Liver (tissue), 9 donors: ENCODE data around the gene TENT4A. TPM values are rescaled to one million over a fixed set of nuclear protein-coding genes. Genes with fewer than 3 reads are reported as not detected.

Experiments used
- DNase-seq: peaks from one replicate; pipeline ENCODE4 v3.0.0-alpha.2; 2017; ENCODE audit warnings: low spot score
- H3K27ac ChIP-seq, 2 donors: one replicate each; pipeline ENCODE4 v1.7.0; 2013; ENCODE audit warnings: inconsistent platforms in 2 of 2, low read length in 2 of 2, control low read depth in 1 of 2, low read depth in 1 of 2, mild to moderate bottlenecking in 1 of 2
- H3K27me3 ChIP-seq, 4 donors: one replicate each; pipeline versions ENCODE4 v1.6.1 to v1.7.0; 2013; ENCODE audit warnings: low read length in 3 of 4, inconsistent platforms in 1 of 4, mild to moderate bottlenecking in 1 of 4, moderate library complexity in 1 of 4; ENCODE audit not compliant: control insufficient read depth in 4 of 4, insufficient read depth in 4 of 4
- H3K36me3 ChIP-seq, 4 donors: one replicate each; pipeline versions ENCODE4 v1.6.1 to v1.7.0; 2013; ENCODE audit warnings: low read length in 3 of 4, mild to moderate bottlenecking in 3 of 4, low read depth in 1 of 4, moderate library complexity in 1 of 4; ENCODE audit not compliant: control insufficient read depth in 4 of 4, insufficient read depth in 3 of 4
- H3K4me1 ChIP-seq, 4 donors: one replicate each; pipeline versions ENCODE4 v1.6.1 to v1.7.0; 2013; ENCODE audit warnings: low read length in 3 of 4, mild to moderate bottlenecking in 3 of 4, moderate library complexity in 1 of 4; ENCODE audit not compliant: control insufficient read depth in 4 of 4, insufficient read depth in 4 of 4
- H3K4me3 ChIP-seq, 3 donors: one replicate each; pipeline versions ENCODE4 v1.6.1 to v1.7.0; 2013; ENCODE audit warnings: low read length in 3 of 3, control low read depth in 1 of 3, low read depth in 1 of 3, mild to moderate bottlenecking in 1 of 3
- H3K9ac ChIP-seq, 2 donors: one replicate each; pipeline ENCODE4 v1.7.0; 2013; ENCODE audit warnings: low read length in 2 of 2, mild to moderate bottlenecking in 2 of 2, moderate library complexity in 2 of 2, control low read depth in 1 of 2, low read depth in 1 of 2
- H3K9me3 ChIP-seq, 4 donors: one replicate each; pipeline versions ENCODE4 v1.6.1 to v1.7.0; 2013; ENCODE audit warnings: low read length in 3 of 4; ENCODE audit not compliant: control insufficient read depth in 4 of 4
- EGR1 ChIP-seq, 2 donors: IDR thresholded peaks; 2 replicates each; pipeline ENCODE4 v1.6.1; 2016 to 2018; ENCODE audit warnings: antibody characterized with exemption in 2 of 2, low read depth in 2 of 2
- FOXA1 ChIP-seq: IDR thresholded peaks from 2 replicates; pipeline ENCODE4 v1.6.1; 2016; ENCODE audit warnings: antibody characterized with exemption
- FOXA2 ChIP-seq: IDR thresholded peaks from 2 replicates; pipeline ENCODE4 v1.6.1; 2016; ENCODE audit warnings: antibody characterized with exemption
- GABPA ChIP-seq, 2 donors: IDR thresholded peaks in 1 of 2; conservative IDR thresholded peaks in 1 of 2; 2 replicates each; pipeline ENCODE4 v1.6.1; 2016; ENCODE audit warnings: antibody characterized with exemption in 2 of 2, mild to moderate bottlenecking in 1 of 2, moderate library complexity in 1 of 2
- HNF4A ChIP-seq, 2 donors: conservative IDR thresholded peaks; 2 replicates each; pipeline ENCODE4 v1.6.1; 2016; ENCODE audit warnings: antibody characterized with exemption in 2 of 2, mild to moderate bottlenecking in 2 of 2
- HNF4G ChIP-seq: IDR thresholded peaks from 2 replicates; pipeline ENCODE4 v1.6.1; 2016; ENCODE audit warnings: antibody characterized with exemption
- JUND ChIP-seq, 2 donors: IDR thresholded peaks; 2 replicates each; pipeline ENCODE4 v1.6.1; 2016; ENCODE audit warnings: antibody characterized with exemption in 2 of 2
- NR2F2 ChIP-seq: IDR thresholded peaks from 2 replicates; pipeline ENCODE4 v1.6.1; 2016; ENCODE audit warnings: antibody characterized with exemption
- RAD21 ChIP-seq, 2 donors: IDR thresholded peaks; 2 replicates each; pipeline ENCODE4 v1.6.1; 2016; ENCODE audit warnings: antibody characterized with exemption in 2 of 2, mild to moderate bottlenecking in 2 of 2
- RXRA ChIP-seq, 2 donors: IDR thresholded peaks; 2 replicates each; pipeline ENCODE4 v1.6.1; 2017 to 2018; ENCODE audit warnings: antibody characterized with exemption in 2 of 2, mild to moderate bottlenecking in 1 of 2
- SP1 ChIP-seq: IDR thresholded peaks from 2 replicates; pipeline ENCODE4 v1.6.1; 2018; ENCODE audit warnings: antibody characterized with exemption, mild to moderate bottlenecking
- TAF1 ChIP-seq: conservative IDR thresholded peaks from 2 replicates; pipeline ENCODE4 v1.6.1; 2016; ENCODE audit warnings: antibody characterized with exemption, mild to moderate bottlenecking
- YY1 ChIP-seq: IDR thresholded peaks from 2 replicates; pipeline ENCODE4 v1.6.1; 2016; ENCODE audit warnings: antibody characterized with exemption, mild to moderate bottlenecking
- WGBS: extraction: QIAGEN DNeasy Blood & Tissue Kit; methylation state at CpG from one replicate; pipeline ENCODE4 v1.1.7; 2013; 5-methylcytosine and 5-hydroxymethylcytosine counted together
- polyA plus RNA-seq, 2 donors: library from polyadenylated mRNA; stranded (reverse) in 1 of 2; unstranded in 1 of 2; fragments of 200-250 nt in 1 of 2; fragments of >200 nt in 1 of 2; fragmentation: Nextera tagmentation in 1 of 2; extraction: Ambion mirVana in 1 of 2; gene quantifications; one replicate each; pipeline versions ENCODE4 v1.2.1 to v1.2.3, GENCODE V29; 2013 to 2015
- total RNA-seq, 2 donors: library from RNA; depleted of rRNA; stranded (reverse); fragments of >200 nt; gene quantifications; one replicate each; pipeline ENCODE4 v1.2.3, GENCODE V29; 2014
- TF ChIP-seq, protein P1 (sequence below): IDR thresholded peaks from 2 replicates; pipeline ENCODE4 v1.6.1; 2016; ENCODE audit warnings: antibody characterized with exemption
- TF ChIP-seq, protein P2 (sequence below): IDR thresholded peaks from 2 replicates; pipeline ENCODE4 v1.6.1; 2016; ENCODE audit warnings: antibody characterized with exemption
- TF ChIP-seq, protein P3 (sequence below): IDR thresholded peaks from 2 replicates; pipeline ENCODE4 v1.6.1; 2016; ENCODE audit warnings: antibody characterized with exemption
- TF ChIP-seq, protein P4 (sequence below): fragments of 150-350 bp; IDR thresholded peaks from 2 replicates; pipeline ENCODE4 v1.5.1; 2017; ENCODE audit warnings: improper control_type of control experiment, low read depth, low read length; ENCODE audit not compliant: missing input control
- donor health status: healthy.
- donor health status: healthy.
- donor health status: healthy.
- donor health status: healthy.
- donor health status: healthy.

TENT4A gene
- total and polyA plus RNA-seq, 4 donors: 3.9 to 15.1 (median 8.1) TPM

DNA sequence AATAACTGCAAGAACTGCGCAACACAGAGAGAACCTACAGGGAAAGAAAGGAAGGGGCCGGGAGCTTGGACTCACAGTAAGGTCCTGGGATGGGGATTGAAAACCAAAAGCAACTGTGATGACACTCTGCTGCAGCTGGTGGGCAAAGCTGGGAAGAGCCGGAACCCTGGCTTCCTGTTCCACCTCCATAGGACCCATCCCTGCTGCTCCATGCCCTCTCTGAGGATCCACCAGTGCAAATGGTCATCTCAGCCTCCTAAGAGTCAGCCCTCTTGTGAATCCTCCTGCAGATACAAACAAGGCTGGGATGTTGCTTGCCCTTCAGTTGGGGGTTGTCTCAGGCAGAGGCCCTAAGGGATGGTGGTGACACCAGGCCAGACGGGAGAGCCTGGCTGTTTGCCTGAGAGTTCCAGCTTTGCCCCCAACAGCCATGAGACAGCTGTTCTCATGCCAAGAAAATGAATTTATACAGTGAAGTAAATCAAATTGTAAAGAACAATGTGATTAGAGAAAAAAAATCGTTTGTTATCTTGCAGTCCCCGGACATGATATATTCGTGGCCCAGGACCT, 90.8 kb downstream of the TENT4A start:
- no peak overlapping the region for H3K9ac ChIP-seq
- no peaks in the 10 kb centered on the region for H3K27me3 ChIP-seq
- WGBS: 80% methylated on average over 7 of the region's 7 CpGs
- no peak for DNase-seq
- no peak overlapping the region for H3K4me3 ChIP-seq
- H3K9me3 ChIP-seq: peaks cover 0 to 4% (median 1%) of the 10 kb centered on the region in 4 donors
- no peak overlapping the region for H3K27ac ChIP-seq
- no peaks in the 10 kb centered on the region for H3K4me1 ChIP-seq
- TF ChIP-seq FOXA2: no peak
- no peak for TF ChIP-seq TAF1
- TF ChIP-seq, protein P1, sequence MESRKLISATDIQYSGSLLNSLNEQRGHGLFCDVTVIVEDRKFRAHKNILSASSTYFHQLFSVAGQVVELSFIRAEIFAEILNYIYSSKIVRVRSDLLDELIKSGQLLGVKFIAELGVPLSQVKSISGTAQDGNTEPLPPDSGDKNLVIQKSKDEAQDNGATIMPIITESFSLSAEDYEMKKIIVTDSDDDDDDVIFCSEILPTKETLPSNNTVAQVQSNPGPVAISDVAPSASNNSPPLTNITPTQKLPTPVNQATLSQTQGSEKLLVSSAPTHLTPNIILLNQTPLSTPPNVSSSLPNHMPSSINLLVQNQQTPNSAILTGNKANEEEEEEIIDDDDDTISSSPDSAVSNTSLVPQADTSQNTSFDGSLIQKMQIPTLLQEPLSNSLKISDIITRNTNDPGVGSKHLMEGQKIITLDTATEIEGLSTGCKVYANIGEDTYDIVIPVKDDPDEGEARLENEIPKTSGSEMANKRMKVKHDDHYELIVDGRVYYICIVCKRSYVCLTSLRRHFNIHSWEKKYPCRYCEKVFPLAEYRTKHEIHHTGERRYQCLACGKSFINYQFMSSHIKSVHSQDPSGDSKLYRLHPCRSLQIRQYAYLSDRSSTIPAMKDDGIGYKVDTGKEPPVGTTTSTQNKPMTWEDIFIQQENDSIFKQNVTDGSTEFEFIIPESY: no peak
- TF ChIP-seq, protein P2, sequence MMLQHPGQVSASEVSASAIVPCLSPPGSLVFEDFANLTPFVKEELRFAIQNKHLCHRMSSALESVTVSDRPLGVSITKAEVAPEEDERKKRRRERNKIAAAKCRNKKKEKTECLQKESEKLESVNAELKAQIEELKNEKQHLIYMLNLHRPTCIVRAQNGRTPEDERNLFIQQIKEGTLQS: no peak
- H3K36me3 ChIP-seq: no peaks in the 10 kb centered on the region

DNA sequence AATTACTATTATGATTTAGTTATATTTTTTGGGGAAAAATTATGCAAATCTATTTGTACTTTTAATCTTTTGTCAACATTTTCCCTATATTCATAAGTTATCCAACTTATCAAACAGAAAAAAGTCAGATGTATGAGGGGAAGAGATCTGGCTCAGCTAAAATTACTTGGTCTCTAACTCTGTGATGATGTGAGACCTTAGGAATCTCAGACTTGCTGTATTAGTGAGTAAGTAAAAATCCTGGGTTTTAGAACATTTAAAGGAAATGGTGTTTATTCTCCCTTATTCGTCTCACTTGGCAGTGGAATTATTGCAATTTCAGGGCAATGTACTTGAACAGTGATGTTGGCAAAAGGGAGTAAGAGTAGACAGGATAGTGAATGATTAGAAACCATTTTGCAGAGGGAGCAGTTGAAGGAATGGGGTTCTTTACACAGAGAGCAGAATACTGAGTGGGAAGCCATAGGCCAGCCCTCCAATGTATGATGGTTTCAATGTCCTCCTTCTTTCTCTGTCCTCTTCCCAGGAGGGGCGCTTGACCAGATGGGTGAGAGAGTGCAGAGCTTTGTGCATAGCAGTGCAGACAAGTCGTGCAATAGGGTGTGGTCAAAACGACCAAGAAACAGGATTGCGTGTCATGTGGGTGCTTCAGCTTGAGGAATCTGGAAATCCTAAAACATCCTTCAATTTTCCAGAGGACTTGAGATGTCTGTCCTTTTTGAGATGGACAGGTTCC, 91.7 kb downstream of the TENT4A start:
- TF ChIP-seq, protein P1: no peak
- TF ChIP-seq EGR1 (IDR thresholded peaks at IDR 0.05; ENCODE audit: low read depth in 2 of 2): no peak
- no peak for TF ChIP-seq FOXA1
- TF ChIP-seq SP1: no peak
- TF ChIP-seq GABPA (IDR thresholded peaks at IDR 0.05 in 1 of 2, conservative IDR thresholded peaks at IDR 0.05 in 1 of 2): no peak
- no peak for TF ChIP-seq RAD21 (IDR thresholded peaks at IDR 0.05)
- no peak for TF ChIP-seq RXRA (IDR thresholded peaks at IDR 0.05)
- no peak for TF ChIP-seq HNF4G
- no peak for TF ChIP-seq FOXA2
- TF ChIP-seq YY1: no peak
- no peak for TF ChIP-seq JUND (IDR thresholded peaks at IDR 0.05)
- no peaks in the 10 kb centered on the region for H3K36me3 ChIP-seq
- H3K4me3 ChIP-seq: no peak overlapping the region
- 63% methylated on average over 5 of the region's 5 CpGs for WGBS
- H3K27ac ChIP-seq: no peak overlapping the region
- no peaks in the 10 kb centered on the region for H3K27me3 ChIP-seq
- H3K9me3 ChIP-seq: peaks cover 0 to 4% (median 1%) of the 10 kb centered on the region in 4 donors
- no peak for DNase-seq
- no peaks in the 10 kb centered on the region for H3K4me1 ChIP-seq
- H3K9ac ChIP-seq: no peak overlapping the region

DNA sequence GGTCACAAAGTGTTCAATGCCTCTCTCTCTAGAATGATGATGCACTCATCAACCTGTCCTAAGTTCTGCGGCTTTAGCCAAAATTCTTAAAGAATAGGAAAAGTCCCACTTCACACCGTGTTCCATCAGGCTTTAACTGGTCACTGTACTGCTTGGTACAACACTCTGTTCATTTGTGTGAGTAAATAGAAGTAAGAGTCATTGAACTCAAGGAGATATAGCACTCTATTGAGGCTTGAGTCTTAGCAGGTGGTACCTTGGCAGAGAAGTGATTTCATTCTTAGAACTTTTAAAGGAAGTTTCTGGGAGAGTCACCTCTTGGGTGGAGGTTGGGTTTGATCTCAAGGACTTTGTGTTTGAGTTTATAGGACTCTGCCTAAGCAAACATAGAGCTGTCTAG, 92.6 kb downstream of the TENT4A start:
- TF ChIP-seq JUND (IDR thresholded peaks at IDR 0.05) (no peak), HNF4A (conservative IDR thresholded peaks at IDR 0.05) (no peak), FOXA2 (no peak), HNF4G (no peak), SP1 (no peak), NR2F2 (no peak), RAD21 (IDR thresholded peaks at IDR 0.05) (no peak), RXRA (IDR thresholded peaks at IDR 0.05) (no peak), TAF1 (no peak), YY1 (no peak), GABPA (IDR thresholded peaks at IDR 0.05 in 1 of 2, conservative IDR thresholded peaks at IDR 0.05 in 1 of 2) (no peak), EGR1 (IDR thresholded peaks at IDR 0.05; ENCODE audit: low read depth in 2 of 2) (no peak), FOXA1 (no peak)
- TF ChIP-seq, protein P2: no peak
- TF ChIP-seq, protein P3, sequence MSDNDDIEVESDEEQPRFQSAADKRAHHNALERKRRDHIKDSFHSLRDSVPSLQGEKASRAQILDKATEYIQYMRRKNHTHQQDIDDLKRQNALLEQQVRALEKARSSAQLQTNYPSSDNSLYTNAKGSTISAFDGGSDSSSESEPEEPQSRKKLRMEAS: no peak
- TF ChIP-seq, protein P4, sequence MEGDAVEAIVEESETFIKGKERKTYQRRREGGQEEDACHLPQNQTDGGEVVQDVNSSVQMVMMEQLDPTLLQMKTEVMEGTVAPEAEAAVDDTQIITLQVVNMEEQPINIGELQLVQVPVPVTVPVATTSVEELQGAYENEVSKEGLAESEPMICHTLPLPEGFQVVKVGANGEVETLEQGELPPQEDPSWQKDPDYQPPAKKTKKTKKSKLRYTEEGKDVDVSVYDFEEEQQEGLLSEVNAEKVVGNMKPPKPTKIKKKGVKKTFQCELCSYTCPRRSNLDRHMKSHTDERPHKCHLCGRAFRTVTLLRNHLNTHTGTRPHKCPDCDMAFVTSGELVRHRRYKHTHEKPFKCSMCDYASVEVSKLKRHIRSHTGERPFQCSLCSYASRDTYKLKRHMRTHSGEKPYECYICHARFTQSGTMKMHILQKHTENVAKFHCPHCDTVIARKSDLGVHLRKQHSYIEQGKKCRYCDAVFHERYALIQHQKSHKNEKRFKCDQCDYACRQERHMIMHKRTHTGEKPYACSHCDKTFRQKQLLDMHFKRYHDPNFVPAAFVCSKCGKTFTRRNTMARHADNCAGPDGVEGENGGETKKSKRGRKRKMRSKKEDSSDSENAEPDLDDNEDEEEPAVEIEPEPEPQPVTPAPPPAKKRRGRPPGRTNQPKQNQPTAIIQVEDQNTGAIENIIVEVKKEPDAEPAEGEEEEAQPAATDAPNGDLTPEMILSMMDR: no peak
- DNase-seq: no peak
- 90% methylated on average over 2 of the region's 2 CpGs for WGBS
- no peaks in the 10 kb centered on the region for H3K36me3 ChIP-seq
- no peak overlapping the region for H3K9ac ChIP-seq
- peaks cover 0 to 4% (median 1%) of the 10 kb centered on the region in 4 donors for H3K9me3 ChIP-seq
- H3K4me1 ChIP-seq: no peaks in the 10 kb centered on the region
- H3K27me3 ChIP-seq: no peaks in the 10 kb centered on the region
- H3K4me3 ChIP-seq: no peak overlapping the region
- no peak overlapping the region for H3K27ac ChIP-seq
